ENCODE data around the gene EXOSC2. TPM values are rescaled to one million over a fixed set of nuclear protein-coding genes. Genes with fewer than 3 reads are reported as not detected.

Gene EXOSC2
- total and polyA plus RNA-seq, 2 of the 4 experiments (the other 2 are of a cell fraction): 27.0 to 48.6 TPM

GRCh38 chr9:130741831-130742449, 48.4 kb downstream of the EXOSC2 start:
- CTCF ChIA-PET: no interaction called here
- dilution Hi-C loops (cut with HindIII; ENCODE audit: low sequenced_read_pairs, unreplicated experiment) (no loop called here), intact Hi-C loops (cut with micrococcal nuclease) (no loop called here), in situ Hi-C loops (cut with MboI; ENCODE audit: low sequenced_read_pairs) (no loop called here)
- H3K4ac ChIP-seq (ENCODE audit: low read depth, low read length): peak overlapping the region; percentile 88
- H3K4me2 ChIP-seq (ENCODE audit: low read depth, low read length): peak overlapping the region; percentile 23; the same call in 1 of the 2 replicates
- TF ChIP-seq USF2 (IDR thresholded peaks at IDR 0.05; ENCODE audit: low read depth, low read length): peak; percentile 84
- TF ChIP-seq CTCF (conservative IDR thresholded peaks at IDR 0.05; ENCODE audit: low read depth, low read length): no peak
- TF ChIP-seq BHLHE40 (IDR thresholded peaks at IDR 0.05; ENCODE audit: low read depth, low read length): peak; percentile 87
- TF ChIP-seq FOS (IDR thresholded peaks at IDR 0.05; ENCODE audit: low read depth, low read length): peak; percentile 49
- H2AFZ ChIP-seq (replicated peaks; ENCODE audit: low read length, poor library complexity): peak overlapping the region; percentile 79
- peak; percentile 77 for ATAC-seq (ENCODE audit: low read depth)
- BruUV-seq (replicated peaks): no TSS peak
- no peaks in the 10 kb centered on the region for H3K9me3 ChIP-seq (ENCODE audit: control insufficient read depth, insufficient read depth, low read length)
- peak overlapping the region; percentile 81 for H2BK15ac ChIP-seq (ENCODE audit: low read depth, low read length)
- peaks cover 16% of the 10 kb centered on the region; the same call in 1 of the 2 replicates for H3K9me1 ChIP-seq (ENCODE audit: insufficient read depth, low read length)
- no CpG with 5 or more reads among the region's 7 CpGs for whole genome bisulfite sequencing, 2 experiments (ENCODE audit: extremely low coverage in 2 of 2, insufficient read length in 1 of 2)
- DNase-seq: peak; percentile 88
- peak overlapping the region; percentile 76 for H2BK20ac ChIP-seq (ENCODE audit: low read depth, low read length)
- H4K91ac ChIP-seq (ENCODE audit: insufficient read depth, low read depth, low read length): peak overlapping the region; percentile 64
- peak overlapping the region; percentile 47; the same call in 1 of the 2 replicates for H4K5ac ChIP-seq (ENCODE audit: low read depth, low read length)
- peak overlapping the region; percentile 84 for H2AK5ac ChIP-seq (ENCODE audit: low read depth, low read length)
- peak overlapping the region; percentile 27 to 89 for H4K8ac ChIP-seq (ENCODE audit: low read depth in 2 of 2, low read length in 2 of 2)
- peak overlapping the region; percentile 75 for H3K14ac ChIP-seq (replicated peaks; ENCODE audit: low read depth, low read length)
- peaks cover 11% of the 10 kb centered on the region for H4K20me1 ChIP-seq (ENCODE audit: insufficient read depth, low read length)
- peak overlapping the region; percentile 91 for H2AK9ac ChIP-seq (replicated peaks; ENCODE audit: low read depth, low read length, poor library complexity)
- peak overlapping the region; percentile 85 for H2BK5ac ChIP-seq (ENCODE audit: low read depth, low read length, poor library complexity, severe bottlenecking)
- no peak overlapping the region; the same call in 1 of the 2 replicates for H3K27ac ChIP-seq (ENCODE audit: insufficient read depth, low read length)
- POLR2A ChIA-PET (ENCODE audit: unreplicated experiment): interaction anchor here (0.6 kb wide), 1 partner anchor 16 kb away, joined by 15 read pairs; no protein-coding TSS in a partner anchor
- no peaks in the 10 kb centered on the region for H3K27me3 ChIP-seq (ENCODE audit: control insufficient read depth, insufficient read depth, low read length)
- no peak overlapping the region for H3K56ac ChIP-seq (ENCODE audit: extremely low read depth, insufficient read depth, low read length)
- no peak overlapping the region for H3K4me3 ChIP-seq (ENCODE audit: insufficient read depth, low read depth, low read length)
- peaks cover 42 to 77% of the 10 kb centered on the region in 2 experiments for H3K79me1 ChIP-seq (ENCODE audit: low read depth in 1 of 2, low read length in 2 of 2)
- peaks cover 2% of the 10 kb centered on the region; the same call in 1 of the 2 replicates for H3K36me3 ChIP-seq (ENCODE audit: control insufficient read depth, insufficient read depth, low read length)
- H2BK120ac ChIP-seq (ENCODE audit: low read depth, low read length): peak overlapping the region; percentile 85
- H3K4me1 ChIP-seq (ENCODE audit: control insufficient read depth, insufficient read depth, low read length): peaks cover 7% of the 10 kb centered on the region
- peak overlapping the region; percentile 63; the same call in 1 of the 2 replicates for H3K18ac ChIP-seq (ENCODE audit: low read depth, low read length)
- H3K9ac ChIP-seq (ENCODE audit: low read depth, low read length): no peak overlapping the region
- H3K23ac ChIP-seq (ENCODE audit: low read depth, low read length): peak overlapping the region; percentile 80; the same call in 1 of the 2 replicates
